ENCODE results near the gene SGMS1. TPM values are rescaled to one million over a fixed set of nuclear protein-coding genes. Genes with fewer than 3 reads are reported as not detected.

The SGMS1 gene
- total RNA-seq, 1 donor: 61.2 TPM

DNA sequence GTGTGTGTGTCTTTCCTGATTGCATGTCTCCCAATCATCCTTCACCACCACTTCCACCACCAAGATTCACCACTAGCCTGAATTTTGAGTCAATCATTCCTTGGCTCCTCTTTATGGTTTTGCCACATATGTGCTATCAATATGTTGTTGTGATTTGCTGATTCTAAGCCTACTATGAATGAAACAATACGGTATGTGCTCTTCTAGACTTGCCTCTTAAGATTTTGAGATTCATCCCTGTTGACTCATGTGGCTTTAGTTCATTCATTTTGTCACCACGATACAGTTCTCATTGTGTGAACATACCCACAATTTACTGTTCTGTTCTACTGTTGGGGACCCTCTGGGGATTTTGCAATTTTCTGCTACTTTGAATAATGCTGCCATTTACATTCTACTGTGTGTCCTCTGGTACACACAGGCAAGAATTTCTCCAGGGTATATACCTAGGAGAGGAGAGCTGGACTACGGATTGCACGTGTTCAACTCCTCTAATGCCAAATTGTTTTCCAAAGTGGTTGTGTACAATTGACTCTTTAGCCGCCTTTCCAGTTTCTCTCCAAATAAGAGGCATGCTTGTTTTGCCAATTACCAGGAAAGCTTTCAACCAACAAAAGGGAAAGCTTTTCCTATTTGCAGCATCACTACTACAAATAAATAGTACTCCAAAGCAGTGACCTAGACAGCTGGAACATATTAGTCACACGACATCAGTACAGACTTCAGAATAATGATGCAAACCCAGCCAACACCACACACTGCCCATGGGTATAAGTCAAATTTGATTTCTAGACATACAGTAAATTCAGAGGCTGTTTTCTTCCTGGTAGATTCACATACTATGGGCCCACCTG, 30.0 kb downstream of the SGMS1 start:
- no peak overlapping the region for H3K4me3 ChIP-seq (ENCODE audit: low read depth, low read length)
- TF ChIP-seq, protein P1, sequence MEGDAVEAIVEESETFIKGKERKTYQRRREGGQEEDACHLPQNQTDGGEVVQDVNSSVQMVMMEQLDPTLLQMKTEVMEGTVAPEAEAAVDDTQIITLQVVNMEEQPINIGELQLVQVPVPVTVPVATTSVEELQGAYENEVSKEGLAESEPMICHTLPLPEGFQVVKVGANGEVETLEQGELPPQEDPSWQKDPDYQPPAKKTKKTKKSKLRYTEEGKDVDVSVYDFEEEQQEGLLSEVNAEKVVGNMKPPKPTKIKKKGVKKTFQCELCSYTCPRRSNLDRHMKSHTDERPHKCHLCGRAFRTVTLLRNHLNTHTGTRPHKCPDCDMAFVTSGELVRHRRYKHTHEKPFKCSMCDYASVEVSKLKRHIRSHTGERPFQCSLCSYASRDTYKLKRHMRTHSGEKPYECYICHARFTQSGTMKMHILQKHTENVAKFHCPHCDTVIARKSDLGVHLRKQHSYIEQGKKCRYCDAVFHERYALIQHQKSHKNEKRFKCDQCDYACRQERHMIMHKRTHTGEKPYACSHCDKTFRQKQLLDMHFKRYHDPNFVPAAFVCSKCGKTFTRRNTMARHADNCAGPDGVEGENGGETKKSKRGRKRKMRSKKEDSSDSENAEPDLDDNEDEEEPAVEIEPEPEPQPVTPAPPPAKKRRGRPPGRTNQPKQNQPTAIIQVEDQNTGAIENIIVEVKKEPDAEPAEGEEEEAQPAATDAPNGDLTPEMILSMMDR (IDR thresholded peaks at IDR 0.05; ENCODE audit: insufficient read depth, low read length): no peak
- DNase-seq (ENCODE audit: low read depth): peak; percentile 89

DNA sequence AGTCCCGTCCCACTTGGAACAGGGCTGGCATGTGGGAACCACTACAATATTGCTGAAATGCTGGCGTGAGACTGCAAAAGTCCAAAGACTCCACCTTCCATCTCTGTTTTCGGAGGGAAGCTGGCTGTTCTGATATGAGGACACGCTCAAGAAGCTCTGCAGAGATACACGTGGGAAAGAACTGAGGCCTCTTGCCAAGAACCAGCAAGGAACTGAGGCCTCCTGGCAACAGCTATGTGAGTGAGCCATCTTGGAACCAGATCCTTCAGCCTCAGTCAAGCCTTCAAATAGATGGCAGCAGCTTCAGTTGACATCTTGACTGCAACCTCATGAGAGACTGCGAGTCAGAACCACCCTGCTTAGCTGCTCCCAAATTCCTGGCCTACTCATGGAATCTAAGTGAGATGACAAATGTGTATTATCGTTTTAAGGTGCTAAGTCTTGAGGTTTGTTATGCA, 30.8 kb downstream of the SGMS1 start:
- H3K4me3 ChIP-seq (ENCODE audit: low read depth, low read length): no peak overlapping the region
- TF ChIP-seq, protein P1 (IDR thresholded peaks at IDR 0.05; ENCODE audit: insufficient read depth, low read length): no peak
- peak; percentile 27 for DNase-seq (ENCODE audit: low read depth)

DNA sequence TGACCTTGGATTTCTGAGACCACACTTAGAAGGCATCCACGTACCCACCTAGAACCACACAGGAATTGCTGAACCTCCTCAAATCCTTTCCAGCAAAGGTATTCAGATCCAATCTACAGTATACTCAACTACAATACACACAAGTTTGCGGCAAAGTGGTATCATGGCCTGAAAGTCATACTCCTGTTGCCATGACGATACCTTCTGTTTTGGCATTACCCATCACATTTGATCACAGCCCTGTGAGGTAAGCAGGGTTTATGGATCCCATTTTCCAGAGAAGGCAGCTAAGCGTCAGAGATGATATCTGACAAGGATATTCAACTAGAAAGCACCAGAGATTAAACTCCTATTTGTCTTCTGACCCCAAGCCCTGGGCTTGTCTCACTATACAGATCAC, 32.8 kb downstream of the SGMS1 start:
- no peak overlapping the region for H3K4me3 ChIP-seq (ENCODE audit: low read depth, low read length)
- no peak for DNase-seq (ENCODE audit: low read depth)
- TF ChIP-seq, protein P1 (IDR thresholded peaks at IDR 0.05; ENCODE audit: insufficient read depth, low read length): no peak

DNA sequence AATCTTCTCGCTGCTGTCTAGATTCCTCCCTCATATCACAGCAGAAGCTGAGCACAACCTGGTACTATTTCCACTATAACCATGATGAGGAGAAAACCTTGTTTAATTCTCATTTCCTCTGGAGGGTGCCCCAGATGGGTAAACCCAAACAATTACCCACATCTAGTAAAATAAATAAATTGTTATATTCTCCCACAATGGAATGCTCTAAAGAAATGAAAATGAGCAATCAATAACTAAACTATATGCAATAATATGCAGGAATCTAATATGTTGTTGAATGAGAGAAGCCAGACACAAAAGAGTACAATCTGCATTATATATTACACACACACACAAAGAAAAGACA, 37.0 kb downstream of the SGMS1 start:
- TF ChIP-seq, protein P1 (IDR thresholded peaks at IDR 0.05; ENCODE audit: insufficient read depth, low read length): no peak
- no peak for DNase-seq (ENCODE audit: low read depth)

DNA sequence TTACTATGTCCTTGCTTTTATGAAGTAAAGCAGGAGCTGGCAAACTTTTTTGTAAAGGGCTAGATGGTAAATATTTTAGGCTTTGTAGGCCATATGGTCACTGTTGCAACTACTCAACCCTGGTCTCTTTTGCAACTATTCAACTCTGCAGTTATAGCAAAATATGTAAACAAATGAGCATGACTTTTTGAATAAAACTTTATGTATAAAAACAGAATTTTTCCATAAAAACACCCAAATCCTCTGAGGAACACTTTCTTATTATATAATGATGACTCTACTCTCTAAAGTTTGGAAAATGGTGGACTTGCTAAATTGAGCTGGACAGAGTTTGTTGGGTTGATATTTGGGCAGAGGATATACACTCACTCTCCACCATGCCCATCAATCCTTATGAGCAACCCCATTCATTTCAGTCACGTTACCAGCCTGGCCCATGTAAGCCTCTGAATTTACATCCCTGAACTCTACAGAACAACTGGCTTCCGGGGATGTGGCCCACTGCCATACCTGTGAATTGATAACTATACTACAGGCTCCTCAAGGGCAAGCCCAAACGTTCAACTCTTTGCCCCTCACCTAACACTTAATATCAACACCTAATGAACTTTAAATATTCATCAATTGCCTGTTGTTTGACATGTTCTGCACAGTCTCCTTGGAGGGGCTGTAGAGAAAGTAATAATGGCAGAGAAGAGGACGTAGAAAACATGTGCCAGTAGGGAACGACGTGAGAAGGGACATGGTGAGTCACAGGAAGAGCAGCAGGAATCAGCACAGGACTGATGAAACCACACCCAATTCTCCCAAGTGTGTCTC, 37.6 kb downstream of the SGMS1 start:
- H3K4me3 ChIP-seq (ENCODE audit: low read depth, low read length): no peak overlapping the region
- TF ChIP-seq, protein P1 (IDR thresholded peaks at IDR 0.05; ENCODE audit: insufficient read depth, low read length): no peak
- DNase-seq (ENCODE audit: low read depth): peak; percentile 48

More for the DNA sequence above, 37.0 kb downstream of the SGMS1 start:
- H3K4me3 ChIP-seq (ENCODE audit: low read depth, low read length): no peak overlapping the region

DNA sequence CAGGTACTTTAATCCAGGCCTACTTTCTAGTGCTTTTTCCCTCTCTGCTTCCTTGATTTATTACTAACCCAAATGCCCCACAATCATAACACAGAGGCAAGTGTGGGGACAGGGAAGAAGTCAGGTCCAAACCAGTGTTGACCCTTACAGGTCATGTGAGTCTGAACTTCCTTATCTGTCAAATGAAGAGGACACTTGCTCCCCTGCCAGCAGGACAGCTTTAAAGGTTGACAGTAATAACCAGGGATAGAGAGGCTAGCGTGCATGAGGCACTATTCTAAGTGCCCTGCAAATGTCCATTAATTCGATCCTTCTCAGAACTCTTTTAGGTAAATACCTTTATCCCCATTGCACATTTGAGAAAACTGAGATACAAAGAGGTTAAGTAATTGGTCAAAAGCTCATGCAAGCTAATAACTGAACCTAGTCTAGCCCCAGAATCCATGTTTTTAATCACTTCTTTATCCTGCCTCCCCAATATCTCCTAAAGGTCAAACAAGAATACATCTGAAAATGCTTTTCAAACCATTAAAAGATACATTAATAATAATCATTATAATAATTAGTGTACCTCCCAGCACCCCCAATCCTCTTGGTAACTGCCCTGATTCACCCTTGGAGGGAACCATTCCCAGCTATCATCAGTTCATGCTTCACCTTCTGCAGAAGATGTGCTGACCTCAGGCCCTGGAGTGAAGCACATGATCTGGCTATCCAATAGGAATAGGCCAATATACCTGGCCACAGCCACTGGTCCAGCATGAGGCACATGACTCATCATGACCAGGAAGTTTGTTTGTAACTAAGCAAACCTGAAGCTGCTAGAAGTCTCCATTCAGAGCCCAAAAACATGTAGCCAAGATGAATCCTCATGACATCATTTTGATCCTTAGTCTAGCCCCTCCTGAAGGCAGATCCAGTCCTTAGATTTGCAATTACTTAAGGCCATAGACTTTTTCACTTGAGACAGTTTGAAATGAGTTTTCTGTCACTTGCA, 40.7 kb downstream of the SGMS1 start:
- DNase-seq (ENCODE audit: low read depth): no peak
- no peak overlapping the region for H3K4me3 ChIP-seq (ENCODE audit: low read depth, low read length)
- TF ChIP-seq, protein P1 (IDR thresholded peaks at IDR 0.05; ENCODE audit: insufficient read depth, low read length): no peak

Data from fibroblast of the aortic adventitia (primary cell).